A673 (cell line): ENCODE measurements around the gene ATRNL1. TPM values are rescaled to one million over a fixed set of nuclear protein-coding genes. Genes with fewer than 3 reads are reported as not detected.

ENCODE experiments used
- BruUV-seq: library from RNA; stranded (reverse); fragments of 400-500 nt; replicated peaks from 2 replicates; lab custom pipeline; 2021; lab: Mats Ljungman, UMichigan
- CTCF ChIA-PET: fragments of 300-600 bp; sonication (Branson Sonifier 250); formaldehyde crosslinking; loops from one replicate; lab custom pipeline; 2022; ENCODE audit warnings: antibody characterized with exemption; lab: Charles Lee
- POLR2A ChIA-PET: fragments of 300-600 bp; sonication (Branson Sonifier 250); formaldehyde crosslinking; loops from one replicate; lab custom pipeline; 2022; ENCODE audit warnings: antibody characterized with exemption; ENCODE audit not compliant: low non-redundant PET; lab: Charles Lee
- DNase-seq: peaks from one replicate; pipeline ENCODE4 v3.0.0-alpha.2; 2015; ENCODE audit warnings: low spot score
- H3K27ac ChIP-seq: fragments of 200-600 bp; sonication (generic); 2 replicates; pipeline ENCODE4 v1.5.1; 2016; ENCODE audit warnings: mixed run types, low read depth, mild to moderate bottlenecking, mixed read lengths, antibody characterized with exemption, low read length; ENCODE audit not compliant: poor library complexity, severe bottlenecking
- H3K27me3 ChIP-seq: fragments of 200-600 bp; sonication (generic); replicated peaks from 2 replicates; pipeline ENCODE4 v1.6.1; 2017; ENCODE audit warnings: mixed run types, low read depth, mild to moderate bottlenecking, mixed read lengths, antibody characterized with exemption, low read length; ENCODE audit not compliant: insufficient read depth, poor library complexity
- H3K36me3 ChIP-seq: fragments of 200-600 bp; sonication (generic); 2 replicates; pipeline ENCODE4 v1.6.1; 2016; ENCODE audit warnings: mixed run types, mild to moderate bottlenecking, mixed read lengths, antibody characterized with exemption, low read length; ENCODE audit not compliant: insufficient read depth, poor library complexity, severe bottlenecking
- H3K4me1 ChIP-seq: fragments of 200-600 bp; sonication (generic); 2 replicates; pipeline ENCODE4 v1.6.1; 2017; ENCODE audit warnings: mixed run types, mild to moderate bottlenecking, mixed read lengths, antibody characterized with exemption, low read length; ENCODE audit not compliant: insufficient read depth, poor library complexity, severe bottlenecking
- H3K4me3 ChIP-seq: fragments of 200-600 bp; sonication (generic); 2 replicates; pipeline ENCODE4 v1.5.1; 2016; ENCODE audit warnings: low read depth, mixed run types, mild to moderate bottlenecking, mixed read lengths, low read length; ENCODE audit not compliant: poor library complexity, severe bottlenecking
- H3K9me3 ChIP-seq: fragments of 200-600 bp; sonication (generic); 2 replicates; pipeline ENCODE4 v1.6.1; 2016; ENCODE audit warnings: mixed run types, low read depth, mild to moderate bottlenecking, mixed read lengths, antibody characterized with exemption, low read length; ENCODE audit not compliant: poor library complexity, severe bottlenecking
- CTCF ChIP-seq: fragments of 300-800, 200-600 bp; sonication (generic); conservative IDR thresholded peaks from 2 replicates; pipeline ENCODE4 v1.5.1; 2017; ENCODE audit warnings: low read depth, mild to moderate bottlenecking, antibody characterized with exemption, low read length, moderate library complexity, mixed read lengths
- EZH2 ChIP-seq: fragments of 200-600 bp; sonication (generic); IDR thresholded peaks from 2 replicates; pipeline ENCODE4 v1.6.1; 2017; ENCODE audit warnings: borderline replicate concordance, low read depth, mild to moderate bottlenecking, mixed read lengths, antibody characterized with exemption, low read length; ENCODE audit not compliant: poor library complexity, severe bottlenecking
- intact Hi-C: fragments of 100-400 bp; cut with micrococcal nuclease; formaldehyde crosslinking; loops from one replicate; pipeline ENCODE4 v1.10.0; 2022; ENCODE audit not compliant: unreplicated experiment
- total RNA-seq: library from RNA; stranded (reverse); gene quantifications from 2 replicates; pipeline ENCODE4 v1.2.3, GENCODE V29; 2021

The ATRNL1 gene
- total RNA-seq, 1 experiment from 2014 or later: 3.0 TPM

GRCh38 chr10:115871855-115872254 is 778.7 kb downstream of the ATRNL1 start:
- Histone ChIP-seq H3K4me3 (no peak overlapping the region), H3K9me3 (no peaks in the 10 kb centered on the region), H3K27ac (no peak overlapping the region), H3K36me3 (no peaks in the 10 kb centered on the region), H3K27me3 (peaks cover 13% of the 10 kb centered on the region), H3K4me1 (peaks cover 7% of the 10 kb centered on the region)
- ChIA-PET CTCF (no interaction called here), POLR2A (no interaction called here)
- TF ChIP-seq EZH2 (no peak), CTCF (no peak)
- no TSS peak for BruUV-seq
- DNase-seq: peak; percentile 39
- intact Hi-C loops: no loop called here

- TF ChIP-seq EZH2 (no peak), CTCF (no peak)
- BruUV-seq: no TSS peak
- ChIA-PET CTCF (no interaction called here), POLR2A (no interaction called here)
- H3K27ac ChIP-seq: no peak overlapping the region
- intact Hi-C loops: no loop called here
- H3K9me3 ChIP-seq: no peaks in the 10 kb centered on the region
- no peak for DNase-seq
- no peaks in the 10 kb centered on the region for H3K36me3 ChIP-seq
- H3K27me3 ChIP-seq: peaks cover 13% of the 10 kb centered on the region
- no peak overlapping the region for H3K4me3 ChIP-seq
- no peaks in the 10 kb centered on the region for H3K4me1 ChIP-seq
These were observed 782.0 kb downstream of the ATRNL1 start for GRCh38 chr10:115875172-115875571.

- H3K4me1 ChIP-seq: no peaks in the 10 kb centered on the region
- intact Hi-C loops: no loop called here
- DNase-seq: no peak
- H3K4me3 ChIP-seq: no peak overlapping the region
- TF ChIP-seq EZH2: no peak
- TF ChIP-seq CTCF: no peak
- no TSS peak for BruUV-seq
- H3K27ac ChIP-seq: no peak overlapping the region
- no peaks in the 10 kb centered on the region for H3K36me3 ChIP-seq
- H3K27me3 ChIP-seq: peaks cover 9% of the 10 kb centered on the region
- ChIA-PET CTCF (no interaction called here), POLR2A (no interaction called here)
- H3K9me3 ChIP-seq: no peaks in the 10 kb centered on the region
These were observed 786.4 kb downstream of the ATRNL1 start for GRCh38 chr10:115879372-115880089.
